ENCODE data around the gene CFAP251. TPM values are rescaled to one million over a fixed set of nuclear protein-coding genes. Genes with fewer than 3 reads are reported as not detected.
"Not testable (repeated sequence)": the region's sequence is repeated elsewhere in the genome, so short reads cannot be mapped to it uniquely, and the experiment has no call there.

The CFAP251 gene
- total and polyA plus RNA-seq, 2 experiments from 2014 or later, result 3.0 to 3.7 TPM

DNA sequence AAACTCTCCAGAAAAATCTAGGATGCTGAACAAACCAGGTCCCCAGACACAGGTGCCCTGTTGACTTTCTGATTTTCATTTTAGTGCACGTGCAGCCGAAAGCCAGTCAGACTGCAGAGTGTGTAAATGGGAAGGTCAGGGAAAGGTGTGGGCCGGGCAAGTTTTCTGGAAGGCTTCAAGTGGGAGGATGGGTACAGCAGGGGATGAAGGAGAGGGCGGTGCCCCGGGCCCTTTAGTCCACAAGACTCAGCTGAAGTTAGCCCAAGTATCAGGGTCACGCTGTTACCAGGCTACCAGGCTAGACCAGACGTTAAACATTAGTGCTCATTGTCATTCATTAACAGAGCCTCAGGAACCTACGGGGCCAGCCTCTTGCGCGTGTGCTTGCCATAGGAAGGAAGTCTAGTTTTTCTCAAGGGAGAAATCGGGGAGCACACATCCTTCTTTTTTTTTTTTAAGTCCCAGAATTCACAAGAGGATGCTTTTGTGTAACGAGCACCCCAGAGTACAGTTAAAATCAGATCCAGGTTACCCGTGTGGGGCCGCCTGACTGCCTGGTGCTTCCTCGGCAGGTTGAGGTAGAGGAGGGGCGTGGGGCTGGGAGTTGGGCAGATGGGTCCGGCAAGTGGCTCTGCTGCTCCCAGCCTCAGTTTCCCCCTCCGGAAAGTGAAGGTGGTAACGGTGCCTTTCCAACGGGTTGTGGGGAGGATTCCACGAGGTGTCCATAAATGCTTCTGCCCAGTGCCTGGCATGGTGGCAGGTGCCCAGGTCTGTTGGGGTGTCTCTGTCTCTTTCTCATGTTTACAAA is 122.4 kb downstream of the CFAP251 start:
- no peaks in the 10 kb centered on the region for H3K36me3 ChIP-seq (replicated peaks; ENCODE audit: insufficient read depth, low read depth)
- H3K9me2 ChIP-seq (replicated peaks; ENCODE audit: insufficient read depth), result no peaks in the 10 kb centered on the region
- no peak overlapping the region for H2AFZ ChIP-seq
- no peaks in the 10 kb centered on the region for H4K20me1 ChIP-seq (ENCODE audit: insufficient read depth, poor library complexity, severe bottlenecking)
- H3K79me2 ChIP-seq, result no peaks in the 10 kb centered on the region
- H3K4me2 ChIP-seq, result peak overlapping the region; percentile 60
- no peaks in the 10 kb centered on the region for H3K27me3 ChIP-seq
- no peaks in the 10 kb centered on the region for H3K9me3 ChIP-seq (ENCODE audit: low read depth)
- TF ChIP-seq, protein P1, sequence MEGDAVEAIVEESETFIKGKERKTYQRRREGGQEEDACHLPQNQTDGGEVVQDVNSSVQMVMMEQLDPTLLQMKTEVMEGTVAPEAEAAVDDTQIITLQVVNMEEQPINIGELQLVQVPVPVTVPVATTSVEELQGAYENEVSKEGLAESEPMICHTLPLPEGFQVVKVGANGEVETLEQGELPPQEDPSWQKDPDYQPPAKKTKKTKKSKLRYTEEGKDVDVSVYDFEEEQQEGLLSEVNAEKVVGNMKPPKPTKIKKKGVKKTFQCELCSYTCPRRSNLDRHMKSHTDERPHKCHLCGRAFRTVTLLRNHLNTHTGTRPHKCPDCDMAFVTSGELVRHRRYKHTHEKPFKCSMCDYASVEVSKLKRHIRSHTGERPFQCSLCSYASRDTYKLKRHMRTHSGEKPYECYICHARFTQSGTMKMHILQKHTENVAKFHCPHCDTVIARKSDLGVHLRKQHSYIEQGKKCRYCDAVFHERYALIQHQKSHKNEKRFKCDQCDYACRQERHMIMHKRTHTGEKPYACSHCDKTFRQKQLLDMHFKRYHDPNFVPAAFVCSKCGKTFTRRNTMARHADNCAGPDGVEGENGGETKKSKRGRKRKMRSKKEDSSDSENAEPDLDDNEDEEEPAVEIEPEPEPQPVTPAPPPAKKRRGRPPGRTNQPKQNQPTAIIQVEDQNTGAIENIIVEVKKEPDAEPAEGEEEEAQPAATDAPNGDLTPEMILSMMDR (IDR thresholded peaks at IDR 0.05; ENCODE audit: poor library complexity), result no peak
- no peak for TF ChIP-seq EZH2phosphoT487 (IDR thresholded peaks at IDR 0.05; ENCODE audit: low read depth, severe bottlenecking, unreplicated experiment)
- TF ChIP-seq EZH2 (IDR thresholded peaks at IDR 0.05; ENCODE audit: borderline replicate concordance), result no peak
- no peak overlapping the region for H3K4me3 ChIP-seq
- H3K27ac ChIP-seq, result peak overlapping the region; percentile 82
- peak; percentile 81 for DNase-seq (ENCODE audit: low spot score)
- no peaks in the 10 kb centered on the region for H3K4me1 ChIP-seq (ENCODE audit: insufficient read depth)
- WGBS (ENCODE audit: low lambda C conversion rate, missing lambda C conversion rate), result 71% methylated on average over 21 of the region's 21 CpGs

DNA sequence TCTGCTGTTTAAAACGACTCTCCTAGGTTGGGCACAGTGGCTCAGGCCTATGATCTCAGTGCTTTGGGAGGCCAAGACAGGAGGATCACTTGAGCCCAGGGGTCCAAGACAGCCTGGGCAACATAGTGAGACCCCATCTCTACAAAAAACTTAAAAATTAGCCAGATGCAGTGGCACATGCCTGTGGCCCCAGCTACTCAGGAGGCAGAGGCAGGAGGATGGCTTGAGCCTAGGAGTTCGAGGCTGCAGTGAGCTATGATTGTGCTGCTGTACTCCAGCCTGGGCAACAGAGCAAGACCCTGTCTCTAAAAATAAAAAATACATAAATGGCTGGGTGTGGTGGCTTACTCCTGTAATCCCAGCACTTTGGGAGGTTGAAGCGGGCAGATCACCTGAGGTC is 123.1 kb downstream of the CFAP251 start:
- not testable (repeated sequence) for H3K36me3 ChIP-seq (replicated peaks; ENCODE audit: insufficient read depth, low read depth); H3K79me2 ChIP-seq; H3K9me2 ChIP-seq (replicated peaks; ENCODE audit: insufficient read depth); H3K9me3 ChIP-seq (ENCODE audit: low read depth); H3K4me1 ChIP-seq (ENCODE audit: insufficient read depth); DNase-seq (ENCODE audit: low spot score); H2AFZ ChIP-seq; H4K20me1 ChIP-seq (ENCODE audit: insufficient read depth, poor library complexity, severe bottlenecking); H3K27me3 ChIP-seq; H3K4me3 ChIP-seq
- WGBS (ENCODE audit: low lambda C conversion rate, missing lambda C conversion rate), result 100% methylated on average over 3 of the region's 3 CpGs
- Histone ChIP-seq H3K27ac (peak overlapping the region; percentile 82), H3K4me2 (peak overlapping the region; percentile 60)

DNA sequence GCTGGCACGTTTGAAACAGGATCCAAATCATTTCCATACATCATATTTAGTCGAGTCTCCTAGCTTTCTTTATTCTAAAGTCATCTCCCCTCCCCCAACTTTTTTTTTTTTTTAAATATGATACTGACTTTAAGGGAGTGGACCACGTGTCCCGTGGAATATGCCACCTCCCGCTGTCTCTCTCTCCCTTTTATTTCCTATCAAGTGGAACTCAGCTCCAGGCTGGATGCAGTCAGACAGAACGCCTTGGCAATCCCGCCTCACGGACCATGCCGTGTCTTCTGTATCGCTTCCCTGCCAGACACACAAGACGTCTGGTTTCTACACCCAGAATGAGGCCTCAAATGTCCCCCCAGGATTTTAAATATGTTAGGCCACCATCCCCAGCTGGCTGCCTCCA is 124.5 kb downstream of the CFAP251 start:
- no peak for DNase-seq (ENCODE audit: low spot score)
- no peaks in the 10 kb centered on the region for H3K4me1 ChIP-seq (ENCODE audit: insufficient read depth)
- no peaks in the 10 kb centered on the region for H3K27me3 ChIP-seq
- H3K79me2 ChIP-seq, result no peaks in the 10 kb centered on the region
- no peak overlapping the region for H2AFZ ChIP-seq
- H4K20me1 ChIP-seq (ENCODE audit: insufficient read depth, poor library complexity, severe bottlenecking), result no peaks in the 10 kb centered on the region
- H3K36me3 ChIP-seq (replicated peaks; ENCODE audit: insufficient read depth, low read depth), result no peaks in the 10 kb centered on the region
- H3K9me2 ChIP-seq (replicated peaks; ENCODE audit: insufficient read depth), result no peaks in the 10 kb centered on the region
- 92% methylated on average over 11 of the region's 11 CpGs for WGBS (ENCODE audit: low lambda C conversion rate, missing lambda C conversion rate)
- no peak overlapping the region for H3K4me3 ChIP-seq
- H3K9me3 ChIP-seq (ENCODE audit: low read depth), result no peaks in the 10 kb centered on the region
- no peak overlapping the region for H3K27ac ChIP-seq
- H3K4me2 ChIP-seq, result no peak overlapping the region
- TF ChIP-seq EZH2 (IDR thresholded peaks at IDR 0.05; ENCODE audit: borderline replicate concordance) (no peak), EZH2phosphoT487 (IDR thresholded peaks at IDR 0.05; ENCODE audit: low read depth, severe bottlenecking, unreplicated experiment) (no peak)
- TF ChIP-seq, protein P1 (IDR thresholded peaks at IDR 0.05; ENCODE audit: poor library complexity), result no peak

DNA sequence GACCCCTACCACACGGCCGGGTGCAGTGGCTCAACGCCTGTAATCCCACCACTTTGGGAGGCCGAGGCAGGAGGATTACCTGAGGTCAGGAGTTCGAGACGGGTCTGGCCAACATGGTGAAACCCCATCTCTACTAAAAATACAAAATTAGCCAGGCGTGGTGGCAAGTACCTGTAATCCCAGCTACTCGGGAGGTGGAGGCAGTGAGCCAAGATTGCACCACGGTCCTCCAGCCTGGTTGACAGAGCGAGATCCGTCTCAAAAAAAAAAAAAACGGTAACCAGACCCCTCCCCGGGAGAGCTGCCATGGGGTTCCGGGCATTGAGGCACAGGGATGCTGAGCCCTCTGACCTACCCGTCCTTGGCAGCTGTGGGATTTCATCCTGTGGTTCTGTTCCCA is 125.1 kb downstream of the CFAP251 start:
- TF ChIP-seq, protein P1 (IDR thresholded peaks at IDR 0.05; ENCODE audit: poor library complexity), result no peak
- TF ChIP-seq EZH2 (IDR thresholded peaks at IDR 0.05; ENCODE audit: borderline replicate concordance) (no peak), EZH2phosphoT487 (IDR thresholded peaks at IDR 0.05; ENCODE audit: low read depth, severe bottlenecking, unreplicated experiment) (no peak)
- H3K36me3 ChIP-seq (replicated peaks; ENCODE audit: insufficient read depth, low read depth), result no peaks in the 10 kb centered on the region
- WGBS (ENCODE audit: low lambda C conversion rate, missing lambda C conversion rate), result 98% methylated on average over 12 of the region's 15 CpGs

More for the DNA sequence above, 125.1 kb downstream of the CFAP251 start:
- Histone ChIP-seq H3K4me2 (no peak overlapping the region), H3K27ac (no peak overlapping the region), H3K4me1 (ENCODE audit: insufficient read depth) (no peaks in the 10 kb centered on the region), H3K27me3 (no peaks in the 10 kb centered on the region), H3K4me3 (no peak overlapping the region), H4K20me1 (ENCODE audit: insufficient read depth, poor library complexity, severe bottlenecking) (no peaks in the 10 kb centered on the region), H3K79me2 (no peaks in the 10 kb centered on the region), H2AFZ (no peak overlapping the region), H3K9me2 (replicated peaks; ENCODE audit: insufficient read depth) (no peaks in the 10 kb centered on the region), H3K9me3 (ENCODE audit: low read depth) (no peaks in the 10 kb centered on the region)
- no peak for DNase-seq (ENCODE audit: low spot score)
